Smooth muscle cell (in vitro differentiated cells): ENCODE results near the gene GDF2. TPM values are rescaled to one million over a fixed set of nuclear protein-coding genes. Genes with fewer than 3 reads are reported as not detected.

Experiments used
- DNase-seq: peaks from one replicate; lab custom pipeline; 2025; ENCODE audit not compliant: unreplicated experiment; lab: John Stamatoyannopoulos, UW
- H2AFZ ChIP-seq: fragments of 200-600 bp; sonication (generic); 2 replicates; pipeline ENCODE4 v1.6.0; 2016; ENCODE audit warnings: antibody characterized with exemption, low read depth, mild to moderate bottlenecking
- H3F3A ChIP-seq: fragments of 200-600 bp; sonication (generic); 2 replicates; pipeline ENCODE4 v1.6.0; 2017; ENCODE audit warnings: antibody characterized with exemption, low read depth
- H3K27ac ChIP-seq: fragments of 200-600 bp; sonication (generic); 2 replicates; pipeline ENCODE4 v1.5.1; 2016; ENCODE audit warnings: low read depth, mild to moderate bottlenecking
- H3K27me3 ChIP-seq: fragments of 200-600 bp; sonication (generic); 2 replicates; pipeline ENCODE4 v1.6.1; 2016; ENCODE audit warnings: low read depth, mild to moderate bottlenecking
- H3K36me3 ChIP-seq: fragments of 200-600 bp; sonication (generic); 2 replicates; pipeline ENCODE4 v1.5.1; 2016; ENCODE audit warnings: low read depth
- H3K4me1 ChIP-seq: fragments of 200-600 bp; sonication (generic); 2 replicates; pipeline ENCODE4 v1.5.1; 2016; ENCODE audit warnings: low read depth
- H3K4me2 ChIP-seq: fragments of 200-600 bp; sonication (generic); 2 replicates; pipeline ENCODE4 v1.6.0; 2016; ENCODE audit warnings: mild to moderate bottlenecking
- H3K4me3 ChIP-seq: fragments of 200-600 bp; sonication (generic); 2 replicates; pipeline ENCODE4 v1.5.1; 2016; ENCODE audit warnings: mild to moderate bottlenecking
- H3K79me2 ChIP-seq: fragments of 200-600 bp; sonication (generic); 2 replicates; pipeline ENCODE4 v1.6.0; 2016; ENCODE audit warnings: low read depth, mild to moderate bottlenecking
- H3K9ac ChIP-seq: fragments of 200-600 bp; sonication (generic); 2 replicates; pipeline ENCODE4 v1.6.0; 2016; ENCODE audit warnings: low read depth
- H3K9me3 ChIP-seq: fragments of 200-600 bp; sonication (generic); replicated peaks from 2 replicates; pipeline ENCODE4 v1.5.1; 2016; ENCODE audit warnings: low read depth
- H4K20me1 ChIP-seq: fragments of 200-600 bp; sonication (generic); 2 replicates; pipeline ENCODE4 v1.6.0; 2016; ENCODE audit warnings: low read depth
- WGBS: methylation state at CpG from one replicate; pipeline ENCODE4 v1.1.7; 2016; ENCODE audit warnings: low lambda C conversion rate; 5-methylcytosine and 5-hydroxymethylcytosine counted together
- polyA plus RNA-seq: library from polyadenylated mRNA; unstranded; fragments of >200 nt; fragmentation: Nextera tagmentation; extraction: Ambion mirVana; gene quantifications from 2 replicates; pipeline ENCODE4 v1.2.1, GENCODE V29; 2016
- total RNA-seq: library from RNA; depleted of rRNA; stranded (reverse); fragments of >200 nt; gene quantifications from 2 replicates; pipeline ENCODE4 v1.2.3, GENCODE V29; 2014
- TF ChIP-seq, protein P1 (sequence below): fragments of 200-600 bp; sonication (generic); IDR thresholded peaks from 2 replicates; pipeline ENCODE4 v1.5.1; 2017; ENCODE audit warnings: borderline replicate concordance, mild to moderate bottlenecking, antibody characterized with exemption; ENCODE audit not compliant: insufficient read depth, poor library complexity, severe bottlenecking

The GDF2 gene
- total and polyA plus RNA-seq, 2 experiments from 2014 or later, result not detected

DNA sequence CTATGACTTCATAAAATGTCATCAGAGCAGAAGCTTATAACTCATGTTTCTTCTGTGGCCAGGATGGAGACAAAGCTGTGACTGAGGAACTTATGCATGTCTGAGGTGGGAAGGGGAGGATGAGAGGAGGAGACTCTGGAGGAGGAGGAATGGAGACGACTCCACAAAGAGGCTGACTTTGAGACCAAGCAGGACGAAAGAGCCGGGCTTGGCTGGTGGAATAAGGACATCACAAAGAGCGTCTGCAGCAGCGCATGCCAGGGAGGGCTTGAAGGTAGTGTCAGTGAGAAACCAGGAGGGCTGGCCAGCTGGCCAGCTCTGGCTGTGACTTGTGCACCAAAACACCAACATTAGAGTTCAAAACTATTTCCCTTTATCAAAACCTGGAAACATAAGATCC lies 6.1 kb upstream of the GDF2 start:
- Histone ChIP-seq H3K9ac (no peak overlapping the region), H3K9me3 (no peaks in the 10 kb centered on the region), H2AFZ (no peak overlapping the region), H3K4me1 (no peaks in the 10 kb centered on the region), H3K36me3 (no peaks in the 10 kb centered on the region), H3K27ac (no peak overlapping the region), H3F3A (no peaks in the 10 kb centered on the region), H3K27me3 (no peaks in the 10 kb centered on the region), H3K4me2 (no peak overlapping the region), H4K20me1 (no peaks in the 10 kb centered on the region), H3K79me2 (no peaks in the 10 kb centered on the region), H3K4me3 (no peak overlapping the region)
- DNase-seq, result no peak
- TF ChIP-seq, protein P1, sequence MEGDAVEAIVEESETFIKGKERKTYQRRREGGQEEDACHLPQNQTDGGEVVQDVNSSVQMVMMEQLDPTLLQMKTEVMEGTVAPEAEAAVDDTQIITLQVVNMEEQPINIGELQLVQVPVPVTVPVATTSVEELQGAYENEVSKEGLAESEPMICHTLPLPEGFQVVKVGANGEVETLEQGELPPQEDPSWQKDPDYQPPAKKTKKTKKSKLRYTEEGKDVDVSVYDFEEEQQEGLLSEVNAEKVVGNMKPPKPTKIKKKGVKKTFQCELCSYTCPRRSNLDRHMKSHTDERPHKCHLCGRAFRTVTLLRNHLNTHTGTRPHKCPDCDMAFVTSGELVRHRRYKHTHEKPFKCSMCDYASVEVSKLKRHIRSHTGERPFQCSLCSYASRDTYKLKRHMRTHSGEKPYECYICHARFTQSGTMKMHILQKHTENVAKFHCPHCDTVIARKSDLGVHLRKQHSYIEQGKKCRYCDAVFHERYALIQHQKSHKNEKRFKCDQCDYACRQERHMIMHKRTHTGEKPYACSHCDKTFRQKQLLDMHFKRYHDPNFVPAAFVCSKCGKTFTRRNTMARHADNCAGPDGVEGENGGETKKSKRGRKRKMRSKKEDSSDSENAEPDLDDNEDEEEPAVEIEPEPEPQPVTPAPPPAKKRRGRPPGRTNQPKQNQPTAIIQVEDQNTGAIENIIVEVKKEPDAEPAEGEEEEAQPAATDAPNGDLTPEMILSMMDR, result no peak
- 67% methylated on average over 5 of the region's 5 CpGs for WGBS

DNA sequence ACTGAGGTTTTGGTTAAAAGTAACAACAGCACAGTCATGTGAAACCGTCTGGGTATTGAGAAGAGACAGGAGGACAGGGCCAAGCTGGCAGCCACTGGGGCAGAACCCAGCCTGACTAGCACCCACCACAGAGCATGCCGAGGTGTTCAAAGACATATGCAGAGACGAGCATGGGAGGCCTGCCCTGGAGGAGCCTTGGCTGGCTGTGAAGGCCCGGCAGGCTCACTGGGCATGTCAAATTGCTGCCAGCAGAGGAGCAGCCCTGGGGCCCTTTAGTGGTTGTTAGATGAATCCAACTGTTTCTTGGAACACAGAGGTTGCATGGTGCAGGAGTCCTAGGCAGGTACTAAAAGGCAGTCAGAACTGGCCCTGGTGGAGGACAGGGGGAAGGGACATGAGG lies 5.0 kb upstream of the GDF2 start:
- no peak overlapping the region for H3K9ac ChIP-seq
- H3K4me2 ChIP-seq, result no peak overlapping the region
- H2AFZ ChIP-seq, result no peak overlapping the region
- no peak for DNase-seq
- no peak overlapping the region for H3K27ac ChIP-seq
- H3K4me1 ChIP-seq, result no peaks in the 10 kb centered on the region
- H3K36me3 ChIP-seq, result no peaks in the 10 kb centered on the region
- no peak overlapping the region for H3K4me3 ChIP-seq
- H3K9me3 ChIP-seq, result no peaks in the 10 kb centered on the region
- H3K79me2 ChIP-seq, result no peaks in the 10 kb centered on the region
- H3K27me3 ChIP-seq, result no peaks in the 10 kb centered on the region
- H4K20me1 ChIP-seq, result no peaks in the 10 kb centered on the region
- H3F3A ChIP-seq, result no peaks in the 10 kb centered on the region
- TF ChIP-seq, protein P1, result no peak
- 80% methylated on average over 4 of the region's 4 CpGs for WGBS

DNA sequence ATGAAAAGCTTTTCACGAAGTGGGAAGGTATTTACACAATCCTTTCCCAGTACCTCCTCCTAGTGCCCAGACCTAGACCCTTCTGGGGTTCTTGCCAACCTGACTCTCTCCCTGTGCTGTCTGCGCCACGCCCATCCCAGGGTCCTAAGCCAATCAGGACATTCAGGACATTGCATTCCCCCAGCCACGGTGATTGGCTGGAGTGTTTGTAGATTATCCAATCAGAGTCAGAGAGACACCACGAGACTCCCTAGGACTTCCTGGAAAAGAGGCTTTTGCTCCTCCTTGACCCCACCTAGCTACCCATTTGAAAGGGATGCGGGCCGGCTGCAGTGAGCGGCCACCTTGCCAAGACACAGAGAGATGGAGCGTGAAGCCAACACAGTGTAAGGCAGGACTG lies 3.5 kb upstream of the GDF2 start:
- Histone ChIP-seq H3K36me3 (no peaks in the 10 kb centered on the region), H3K4me1 (no peaks in the 10 kb centered on the region), H3K4me2 (no peak overlapping the region), H3F3A (no peaks in the 10 kb centered on the region), H3K27me3 (peaks cover 3% of the 10 kb centered on the region), H2AFZ (no peak overlapping the region), H3K27ac (no peak overlapping the region), H3K9me3 (no peaks in the 10 kb centered on the region), H3K9ac (no peak overlapping the region), H3K79me2 (no peaks in the 10 kb centered on the region), H3K4me3 (no peak overlapping the region), H4K20me1 (no peaks in the 10 kb centered on the region)
- DNase-seq, result no peak
- TF ChIP-seq, protein P1, result no peak
- WGBS, result 95% methylated on average over 9 of the region's 9 CpGs

DNA sequence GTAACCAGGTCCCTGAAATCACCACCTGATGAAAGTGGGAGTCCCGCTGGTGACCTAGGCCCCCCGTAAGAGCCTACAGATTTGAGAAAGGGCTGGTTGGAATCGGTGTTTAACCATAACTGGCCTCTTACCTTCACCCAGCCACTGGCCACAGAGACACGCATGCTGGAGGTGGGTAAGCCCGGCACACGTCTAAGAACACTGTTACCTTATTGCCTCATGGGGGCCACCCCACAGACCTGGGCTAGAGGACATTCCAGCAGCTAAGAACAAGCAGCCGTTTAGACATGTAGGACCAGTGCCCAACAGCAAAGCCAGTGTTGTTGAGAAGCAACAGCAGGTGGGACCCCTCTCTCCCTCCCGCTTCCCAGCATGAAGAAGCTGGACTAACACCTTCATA lies 2.5 kb upstream of the GDF2 start:
- no peak overlapping the region for H3K4me3 ChIP-seq
- TF ChIP-seq, protein P1, result no peak
- no peaks in the 10 kb centered on the region for H3F3A ChIP-seq
- no peak overlapping the region for H3K27ac ChIP-seq
- H3K36me3 ChIP-seq, result no peaks in the 10 kb centered on the region
- no peak overlapping the region for H3K4me2 ChIP-seq
- no peak overlapping the region for H3K9ac ChIP-seq
- DNase-seq, result no peak
- H3K9me3 ChIP-seq, result no peaks in the 10 kb centered on the region
- no peak overlapping the region for H2AFZ ChIP-seq
- H4K20me1 ChIP-seq, result no peaks in the 10 kb centered on the region
- peaks cover 7% of the 10 kb centered on the region for H3K27me3 ChIP-seq
- no peaks in the 10 kb centered on the region for H3K4me1 ChIP-seq
- 95% methylated on average over 8 of the region's 8 CpGs for WGBS
- no peaks in the 10 kb centered on the region for H3K79me2 ChIP-seq
